GM21529 (cell line): Measurements from ENCODE around the gene RHOXF2B.
"Not testable (repeated sequence)": the region's sequence is repeated elsewhere in the genome, so short reads cannot be mapped to it uniquely, and the experiment has no call there.

ENCODE experiments used
- ATAC-seq: cut with Tn5 transposase; IDR thresholded peaks from one replicate; pipeline ENCODE4 v1.9.1; 2021; ENCODE audit not compliant: unreplicated experiment

RHOXF2B gene

GRCh38 chrX:120077590-120077989 is at the start of gene RHOXF2B:
Gene RHOXF2B (minus strand): TSS chrX:120077690. CDS start chrX:120077552, 138 bp downstream.
- not testable (repeated sequence) for ATAC-seq

GRCh38 chrX:120125444-120125843 is 48.0 kb upstream of the RHOXF2B start:
- ATAC-seq = no peak

GRCh38 chrX:120120223-120120622 is 42.7 kb upstream of the RHOXF2B start:
- ATAC-seq = no peak

- ATAC-seq = no peak
Measured at GRCh38 chrX:120115438-120115963, 38.0 kb upstream of the RHOXF2B start, which contains the start of gene RHOXF1. Gene RHOXF1 (minus strand): TSS chrX:120115913. CDS start chrX:120115862, 51 bp downstream.

- ATAC-seq = no peak
Measured at GRCh38 chrX:120111611-120112010, 34.1 kb upstream of the RHOXF2B start.

- ATAC-seq = no peak
Measured at GRCh38 chrX:120109378-120109777, 31.9 kb upstream of the RHOXF2B start.

- ATAC-seq = not testable (repeated sequence)
Measured at GRCh38 chrX:120104707-120105106, 27.2 kb upstream of the RHOXF2B start.

GRCh38 chrX:120101057-120101456 is 23.6 kb upstream of the RHOXF2B start:
- ATAC-seq = not testable (repeated sequence)

GRCh38 chrX:120090208-120090607 is 12.7 kb upstream of the RHOXF2B start:
- ATAC-seq = no peak

- ATAC-seq = no peak
Measured at GRCh38 chrX:120087289-120088017, 10.0 kb upstream of the RHOXF2B start.

GRCh38 chrX:120085553-120086185 is 8.2 kb upstream of the RHOXF2B start:
- ATAC-seq = not testable (repeated sequence)

GRCh38 chrX:120066169-120066568 is 11.3 kb downstream of the RHOXF2B start:
- not testable (repeated sequence) for ATAC-seq

GRCh38 chrX:120042712-120043111 is 34.8 kb downstream of the RHOXF2B start:
- not testable (repeated sequence) for ATAC-seq

GRCh38 chrX:120042247-120042646 is 35.2 kb downstream of the RHOXF2B start:
- peak; percentile 92 for ATAC-seq

GRCh38 chrX:120040176-120040575 is 37.3 kb downstream of the RHOXF2B start:
- ATAC-seq = not testable (repeated sequence)

- not testable (repeated sequence) for ATAC-seq
Measured at GRCh38 chrX:120039087-120039733, 38.3 kb downstream of the RHOXF2B start.

GRCh38 chrX:120036704-120037103 is 40.8 kb downstream of the RHOXF2B start:
- no peak for ATAC-seq

- ATAC-seq = peak; percentile 89
Measured at GRCh38 chrX:120035522-120036309, 41.8 kb downstream of the RHOXF2B start.

- ATAC-seq = no peak
Measured at GRCh38 chrX:120029354-120029753, 48.1 kb downstream of the RHOXF2B start.

- ATAC-seq = no peak
Measured at GRCh38 chrX:120023259-120023658, 54.2 kb downstream of the RHOXF2B start.

GRCh38 chrX:120022763-120023162 is 54.7 kb downstream of the RHOXF2B start:
- no peak for ATAC-seq
